Measurements from ENCODE around the gene SRPK3.
"Not testable (repeated sequence)": the region's sequence is repeated elsewhere in the genome, so short reads cannot be mapped to it uniquely, and the experiment has no call there.

The SRPK3 gene

DNA sequence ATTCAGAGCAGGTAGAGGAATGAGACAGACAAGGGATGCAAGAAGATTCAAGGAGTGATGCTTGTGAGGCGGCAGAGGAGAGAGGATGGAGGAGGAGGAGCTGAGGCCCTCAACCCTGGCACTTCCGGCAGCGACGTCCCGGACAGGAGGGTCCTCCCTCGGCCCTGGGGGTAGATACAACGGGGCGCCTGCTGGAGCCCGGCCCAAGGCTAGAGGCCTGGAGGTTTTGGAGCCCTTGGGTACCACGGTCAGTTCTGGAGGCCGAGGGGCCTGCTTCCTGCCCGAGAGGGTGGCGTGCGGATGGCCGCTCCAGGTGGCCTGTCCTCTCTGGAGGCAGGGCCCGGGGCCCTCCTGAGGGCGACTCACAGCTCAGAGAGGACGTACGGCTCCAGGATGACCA lies 27.1 kb downstream of the SRPK3 start:
- DNase-seq (ENCODE audit: low spot score), result no peak

DNA sequence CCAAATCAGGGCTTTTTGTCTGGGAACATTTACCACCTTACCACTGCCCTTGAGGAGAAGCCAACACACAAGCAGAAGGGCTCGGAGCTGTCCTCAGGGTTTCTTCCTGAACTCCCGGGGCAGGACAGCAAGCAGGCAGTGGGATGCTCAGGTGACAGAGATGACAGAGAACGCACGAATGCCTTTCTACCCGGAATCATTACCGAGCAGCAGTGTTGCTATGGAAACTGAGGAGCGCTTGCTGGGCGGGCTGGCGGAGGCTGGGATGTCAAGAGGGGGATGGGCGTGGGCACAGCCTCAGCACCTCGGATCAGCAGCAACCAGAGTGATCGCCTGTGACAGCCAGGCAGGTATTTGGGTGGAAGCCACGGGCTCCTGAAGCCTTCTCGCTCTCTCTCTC lies 31.4 kb downstream of the SRPK3 start:
- no peak for DNase-seq (ENCODE audit: low spot score)

DNA sequence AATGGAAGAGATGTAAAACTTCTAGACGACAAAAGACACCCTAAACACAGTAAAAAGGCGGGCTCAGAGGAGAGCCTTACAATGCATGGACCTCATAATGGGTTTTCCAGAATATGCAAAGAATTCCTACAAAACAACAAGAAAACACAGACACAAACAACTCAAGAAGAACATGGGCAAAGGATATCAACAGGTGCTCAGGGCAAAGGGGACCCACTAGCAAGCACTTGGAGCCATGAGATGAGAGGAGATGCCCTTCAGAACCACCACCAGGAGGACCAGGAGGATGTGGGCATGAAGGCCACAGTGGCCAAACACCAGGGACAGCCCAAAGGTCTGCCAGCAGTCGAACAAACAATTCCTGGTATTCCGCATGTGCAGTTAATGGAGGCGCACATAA lies 32.3 kb downstream of the SRPK3 start:
- no peak for DNase-seq (ENCODE audit: low spot score)

DNA sequence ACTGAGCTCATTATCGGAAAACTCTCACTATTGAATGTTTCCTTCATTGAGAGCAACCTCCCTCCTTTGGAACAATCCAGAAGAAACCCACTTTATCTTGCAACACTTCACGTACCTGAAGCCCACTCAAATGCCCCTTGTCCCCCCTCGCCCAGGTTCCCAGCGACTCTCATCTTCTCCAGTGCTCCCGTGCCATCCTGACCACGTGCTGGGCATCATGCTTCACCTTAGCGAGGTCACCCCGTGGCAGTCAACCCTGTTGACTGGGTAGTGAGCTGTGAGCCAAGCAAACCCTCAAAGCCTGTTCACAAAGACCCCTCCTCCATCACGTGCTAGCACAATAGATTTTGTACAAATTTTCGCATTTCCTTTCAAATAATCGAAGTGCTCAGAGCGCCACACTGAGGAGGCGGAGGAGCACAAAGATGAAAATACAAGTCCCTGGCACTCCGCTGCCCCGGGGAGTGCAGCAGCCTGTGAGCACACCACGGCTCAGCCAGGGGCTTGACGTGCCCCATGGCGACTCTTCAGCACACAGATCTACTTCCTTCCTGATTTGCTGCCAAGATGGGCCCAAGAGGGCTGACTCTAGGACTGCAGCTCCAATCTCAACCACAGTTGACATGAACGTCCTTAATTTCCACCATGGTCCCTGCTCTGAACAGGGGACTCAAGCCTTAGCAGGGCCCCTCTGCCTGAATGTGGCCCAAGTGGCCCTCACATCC lies 33.9 kb downstream of the SRPK3 start:
- DNase-seq (ENCODE audit: low spot score), result no peak

DNA sequence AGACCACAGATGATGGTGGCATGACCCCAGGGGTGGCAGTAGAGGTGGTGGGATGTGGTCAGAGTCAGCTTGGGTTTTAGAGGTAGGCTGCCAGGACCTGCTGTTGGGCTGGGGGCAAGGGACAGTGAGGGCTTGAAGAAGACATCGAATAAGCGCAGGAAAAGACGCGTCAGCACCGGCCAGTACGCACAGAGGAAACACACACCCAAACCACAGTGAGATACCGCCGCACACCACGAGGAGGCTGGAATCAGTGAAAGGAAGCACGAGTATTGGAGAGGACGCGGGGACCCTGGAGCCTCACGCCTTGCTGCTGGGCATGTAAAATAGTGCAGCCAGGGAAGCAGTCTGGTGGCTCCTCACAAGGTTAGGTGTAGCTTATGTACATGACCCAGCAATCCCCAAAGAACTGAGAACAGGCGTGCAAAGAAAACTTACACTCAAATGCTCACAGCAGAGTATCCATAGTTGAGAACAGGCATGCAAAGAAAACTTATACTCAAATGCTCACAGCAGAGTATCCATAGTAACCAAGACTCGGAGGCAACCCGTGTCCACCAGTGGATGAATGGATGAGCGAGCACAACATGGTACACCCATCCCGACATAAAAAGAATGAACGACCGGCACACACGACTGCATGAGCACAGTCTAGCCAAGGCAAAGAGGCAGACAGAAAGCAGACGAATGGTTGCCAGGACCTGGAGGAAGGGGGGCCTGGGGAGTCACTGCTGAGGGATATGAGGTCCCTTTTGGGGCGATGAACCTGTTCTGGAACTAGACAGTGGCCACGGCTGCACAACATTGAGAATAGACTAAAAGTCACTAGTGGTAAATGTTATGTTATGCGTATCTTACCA lies 36.2 kb downstream of the SRPK3 start:
- no peak for DNase-seq (ENCODE audit: low spot score)

DNA sequence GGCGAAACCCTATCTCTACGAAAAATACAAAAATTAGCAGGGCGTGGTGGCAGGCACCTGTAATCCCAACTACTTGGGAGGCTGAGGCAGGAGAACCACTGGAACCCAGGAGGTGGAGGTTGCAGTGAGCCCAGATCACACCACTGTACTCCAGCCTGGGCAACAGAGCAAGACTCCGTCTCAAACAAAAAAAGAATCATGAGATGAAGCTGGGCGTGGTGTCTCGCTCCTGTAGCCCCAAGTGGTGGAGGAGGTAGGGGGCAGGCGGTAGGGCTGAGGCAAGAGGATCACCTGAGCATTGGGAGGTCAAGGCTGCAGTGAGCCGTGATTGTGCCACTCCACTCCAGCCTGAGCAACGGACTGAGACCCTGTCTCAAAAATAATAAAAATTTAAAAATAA lies 37.2 kb downstream of the SRPK3 start:
- DNase-seq (ENCODE audit: low spot score), result not testable (repeated sequence)

DNA sequence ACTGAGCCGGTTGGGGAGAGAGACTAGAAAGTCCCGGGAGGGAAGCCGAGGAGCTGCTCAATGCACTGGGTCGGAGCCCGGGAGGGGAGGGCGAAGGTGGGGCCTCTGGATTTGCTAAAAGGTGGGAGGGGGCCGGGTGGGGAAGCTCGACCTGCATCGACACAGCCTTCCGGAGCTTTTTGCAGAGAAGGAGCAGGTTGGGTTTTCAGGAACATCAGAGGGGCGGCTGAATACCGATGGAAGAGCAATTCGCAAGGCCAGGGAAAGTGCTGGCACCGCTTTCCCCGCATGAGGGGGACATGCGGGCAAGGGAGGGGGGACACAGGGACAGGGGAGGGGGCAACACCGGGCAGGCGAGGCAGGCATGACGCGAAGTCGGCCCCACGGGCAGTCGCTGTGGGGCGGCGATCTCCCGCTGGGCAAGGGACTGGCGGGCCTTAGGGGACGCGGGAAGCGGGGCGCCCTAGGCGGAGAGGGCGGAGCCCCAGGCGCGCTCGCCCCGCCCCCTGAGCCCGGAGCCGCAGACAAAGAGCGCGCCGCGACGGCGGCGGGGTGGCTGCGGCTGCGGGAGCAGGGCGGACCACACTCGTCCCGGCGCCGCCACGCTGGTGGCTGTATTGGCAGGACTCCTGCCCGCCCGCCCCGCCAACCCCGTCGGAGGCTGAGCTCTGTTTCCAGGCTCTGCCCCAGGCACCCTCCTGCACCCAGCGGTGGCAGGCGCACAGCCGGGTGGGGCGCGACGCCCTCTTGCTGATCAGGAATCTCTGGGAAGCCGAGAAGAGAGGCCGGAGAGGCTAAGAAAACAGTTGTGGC lies 37.9 kb downstream of the SRPK3 start:
- DNase-seq (ENCODE audit: low spot score), result peak; percentile 68

DNA sequence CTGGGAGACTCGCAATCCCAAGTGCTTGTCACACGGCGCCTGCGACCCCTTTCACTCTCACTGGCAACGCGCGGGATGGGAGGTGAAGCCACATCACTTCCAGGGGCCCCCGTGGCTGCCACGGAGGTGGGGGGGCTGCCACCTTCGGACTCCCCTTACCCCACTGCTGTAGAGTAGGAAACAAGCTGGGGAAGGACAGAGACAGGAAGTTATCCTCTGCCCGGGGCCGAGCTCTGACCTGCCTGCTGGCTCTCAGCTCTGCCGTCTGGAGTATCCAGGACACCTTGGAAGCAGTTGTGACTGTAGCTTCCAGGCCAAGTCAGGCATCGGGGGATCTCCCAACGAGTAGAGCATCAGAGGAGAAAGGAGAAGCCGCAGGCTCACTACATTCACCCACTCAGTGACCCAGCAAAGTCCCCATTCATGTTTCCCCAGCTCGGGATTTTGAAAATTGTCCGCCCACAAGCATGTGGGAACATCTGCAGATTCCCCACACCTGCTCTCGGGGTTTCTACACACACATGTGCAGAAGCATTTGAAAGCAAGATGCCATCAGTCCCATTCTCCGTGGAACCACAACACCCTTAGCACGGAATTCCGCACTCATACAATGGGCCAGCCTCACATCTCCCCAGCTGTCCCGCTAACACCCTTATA lies 38.7 kb downstream of the SRPK3 start:
- DNase-seq (ENCODE audit: low spot score), result no peak

DNA sequence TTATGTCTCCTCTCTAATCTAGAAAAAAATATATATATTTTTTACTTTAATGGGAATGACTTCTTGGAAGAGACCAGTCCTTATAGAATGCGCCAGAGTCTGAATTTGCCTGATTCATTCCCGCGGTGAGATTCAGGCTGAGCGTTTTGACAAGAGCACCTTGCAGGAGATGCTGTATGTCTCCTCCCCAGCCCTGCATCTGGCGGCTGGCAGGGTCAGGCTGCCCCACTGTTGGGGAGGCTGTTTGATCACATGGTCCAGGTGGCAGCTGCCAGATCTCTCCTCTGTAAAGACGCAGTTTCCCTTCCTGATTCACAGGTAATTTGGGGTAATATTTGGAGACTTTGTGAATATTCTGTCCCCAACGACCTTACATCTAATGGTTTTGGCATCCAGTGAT lies 39.8 kb downstream of the SRPK3 start:
- no peak for DNase-seq (ENCODE audit: low spot score)

DNA sequence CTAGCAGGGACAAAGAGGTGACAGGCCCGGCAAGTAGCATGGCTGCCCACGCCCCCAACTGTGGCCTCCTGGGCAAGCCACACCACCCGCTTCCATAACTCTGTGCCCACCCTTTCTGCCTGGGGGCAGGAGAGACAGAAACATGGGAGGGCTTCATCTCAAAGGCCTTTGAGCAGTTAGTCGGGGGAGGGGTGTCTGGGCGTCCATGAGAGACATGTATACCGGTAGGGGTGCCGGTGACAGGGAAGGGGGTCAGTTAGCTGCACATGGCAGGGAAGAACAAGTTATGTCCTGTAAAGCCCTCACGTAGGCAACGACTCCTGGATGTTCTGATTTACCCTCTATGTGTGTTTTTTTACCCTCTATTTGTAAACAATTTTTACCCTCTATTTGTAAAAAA lies 40.2 kb downstream of the SRPK3 start:
- DNase-seq (ENCODE audit: low spot score), result no peak

DNA sequence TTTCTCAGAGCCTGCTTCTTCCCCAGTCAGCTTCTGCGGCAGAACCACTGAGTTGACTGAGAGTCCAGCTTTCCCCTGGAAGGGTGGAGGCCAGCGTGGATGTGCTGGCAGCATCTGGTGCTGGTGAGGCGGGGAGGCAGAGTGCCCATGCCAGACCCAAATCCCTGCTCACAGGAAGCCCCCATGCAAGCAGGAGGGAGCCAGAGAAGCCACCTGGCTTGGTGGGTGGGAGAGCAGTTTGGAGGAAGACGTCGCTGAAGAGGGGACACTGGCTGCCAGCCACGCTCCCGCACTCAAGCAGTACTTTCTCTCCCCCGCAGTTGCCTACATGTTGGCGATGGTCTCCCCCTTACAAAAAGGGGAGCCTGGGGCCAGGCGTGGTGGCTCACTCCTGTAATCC lies 43.5 kb downstream of the SRPK3 start:
- DNase-seq (ENCODE audit: low spot score), result no peak

DNA sequence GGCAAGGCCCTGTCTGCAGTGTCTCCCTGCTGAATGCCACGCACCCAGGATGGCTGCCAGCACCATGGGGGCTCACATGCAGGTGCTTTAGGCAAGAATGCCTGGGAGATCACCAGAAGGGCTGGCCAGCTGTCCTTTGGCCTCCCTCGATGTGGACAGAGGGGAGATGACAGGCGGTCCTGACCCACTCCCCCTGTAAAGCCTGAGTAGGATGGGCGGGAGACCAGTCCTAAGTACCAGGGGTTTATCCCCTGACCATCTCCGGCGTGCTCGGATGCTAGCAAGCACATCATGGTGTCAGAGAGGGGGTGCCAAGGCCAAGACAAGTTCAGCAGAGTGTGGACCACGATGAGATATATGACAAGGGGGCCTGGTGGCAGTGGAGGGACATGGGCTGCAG lies 44.2 kb downstream of the SRPK3 start:
- no peak for DNase-seq (ENCODE audit: low spot score)

DNA sequence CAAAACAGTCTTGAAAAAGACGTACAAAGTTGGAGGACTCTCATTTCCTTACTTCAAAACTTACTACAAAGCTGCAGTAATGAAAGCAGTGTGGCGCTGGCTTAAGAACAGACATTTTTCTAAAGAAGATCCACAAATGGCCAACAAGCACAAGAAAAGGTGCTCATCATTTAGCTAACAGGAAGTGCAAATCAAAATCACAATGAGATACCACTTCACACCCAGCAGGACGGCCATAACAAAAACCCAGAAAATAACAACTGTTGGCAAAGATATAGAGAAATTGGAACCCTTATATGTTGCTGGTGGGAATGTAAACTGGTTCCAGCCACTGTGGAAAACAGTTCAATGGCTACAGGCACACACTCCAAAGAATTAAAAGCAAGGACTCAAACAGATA lies 46.2 kb downstream of the SRPK3 start:
- no peak for DNase-seq (ENCODE audit: low spot score)

DNA sequence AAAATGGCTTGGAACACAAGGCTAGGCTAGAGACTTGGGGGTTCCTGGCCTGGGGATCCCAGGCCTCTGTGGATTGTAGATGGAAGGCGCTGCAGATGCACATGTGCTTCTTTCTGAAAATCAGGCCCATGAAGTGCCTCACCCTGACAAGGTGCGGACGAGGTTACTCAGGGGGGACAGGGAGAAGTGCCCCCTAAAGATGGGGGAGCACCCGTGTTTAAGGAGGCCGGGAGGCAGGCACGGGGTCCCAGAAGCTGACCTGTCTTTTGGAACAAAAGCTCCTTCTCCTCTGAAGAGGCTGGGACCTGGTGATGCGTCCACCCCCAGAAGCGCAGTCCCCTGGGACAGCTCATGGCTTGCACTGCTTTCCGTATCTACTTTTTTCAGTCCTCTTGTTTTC lies 47.1 kb downstream of the SRPK3 start:
- no peak for DNase-seq (ENCODE audit: low spot score)

DNA sequence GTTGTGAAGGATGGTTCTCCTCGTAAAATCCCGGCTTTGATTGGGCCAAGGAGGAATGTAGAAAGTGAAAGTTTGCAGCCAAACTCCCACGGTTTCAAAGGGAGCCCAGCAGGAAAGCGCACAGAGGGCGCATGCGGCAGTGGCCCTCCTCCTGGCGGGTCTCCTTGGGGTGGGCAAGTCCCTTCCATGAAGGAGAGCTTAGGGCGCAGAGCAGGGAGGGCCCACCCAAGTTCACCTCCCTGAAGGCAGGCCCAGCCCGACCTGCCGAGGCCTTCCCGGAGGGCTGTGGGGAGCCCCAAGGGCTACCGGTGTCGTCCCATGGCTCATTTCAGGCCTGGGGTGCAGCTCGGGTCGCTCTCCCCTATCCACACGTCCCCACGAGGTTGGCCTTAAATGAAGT lies 47.5 kb downstream of the SRPK3 start:
- no peak for DNase-seq (ENCODE audit: low spot score)

DNA sequence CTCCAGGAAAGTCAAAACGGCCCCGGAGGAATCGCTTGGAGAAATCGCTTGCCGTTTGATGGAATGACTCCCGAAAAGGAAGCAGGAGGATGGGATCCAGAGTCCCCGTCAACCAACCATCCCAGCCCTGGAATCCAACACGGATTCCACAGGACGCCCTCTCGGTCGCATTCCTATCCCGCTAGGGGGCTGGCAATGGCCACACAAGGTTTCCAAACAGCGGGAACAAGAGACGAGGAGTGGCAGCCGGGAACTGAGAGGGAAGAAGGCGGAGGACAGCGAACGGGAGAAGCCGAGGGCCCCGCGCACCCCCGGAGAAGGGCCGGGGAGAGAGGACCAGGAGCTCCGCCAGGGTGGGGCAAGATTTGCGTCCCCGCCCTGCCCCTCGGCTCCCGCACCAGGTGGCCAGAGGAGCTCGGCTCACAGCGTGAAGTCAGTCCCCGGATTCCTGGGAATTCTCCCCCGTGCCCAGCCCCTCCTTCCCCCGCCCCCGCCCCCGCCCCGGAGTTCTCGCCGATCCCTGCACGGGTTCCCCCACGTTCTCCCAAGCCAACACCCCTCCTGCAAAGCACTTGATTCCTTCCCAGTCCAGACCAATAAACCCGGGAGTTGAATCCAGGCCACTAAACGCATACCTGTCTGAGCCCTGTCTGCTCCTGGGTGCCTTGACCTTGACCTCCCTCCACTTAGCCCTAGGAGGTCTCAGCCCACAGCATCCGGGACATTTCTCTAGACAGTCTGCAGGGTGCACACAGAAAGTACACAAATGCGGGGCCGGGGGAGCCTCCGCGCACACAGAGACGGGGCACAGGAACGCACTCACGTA lies 48.1 kb downstream of the SRPK3 start:
- peak; percentile 41 for DNase-seq (ENCODE audit: low spot score)

DNA sequence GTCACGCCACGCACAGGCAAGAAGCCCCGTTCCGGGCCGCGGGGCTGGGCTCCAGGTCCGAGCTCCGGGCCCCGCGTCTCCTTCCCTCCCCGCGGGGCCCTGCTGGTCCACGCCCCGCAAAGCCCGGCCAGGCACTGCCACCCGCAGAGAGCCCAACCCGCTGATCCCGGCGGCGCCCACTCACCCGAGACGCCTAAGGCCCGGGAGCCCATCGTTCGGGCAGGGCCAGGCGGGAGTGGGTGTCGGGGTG lies 48.6 kb downstream of the SRPK3 start:
- no peak for DNase-seq (ENCODE audit: low spot score)

DNA sequence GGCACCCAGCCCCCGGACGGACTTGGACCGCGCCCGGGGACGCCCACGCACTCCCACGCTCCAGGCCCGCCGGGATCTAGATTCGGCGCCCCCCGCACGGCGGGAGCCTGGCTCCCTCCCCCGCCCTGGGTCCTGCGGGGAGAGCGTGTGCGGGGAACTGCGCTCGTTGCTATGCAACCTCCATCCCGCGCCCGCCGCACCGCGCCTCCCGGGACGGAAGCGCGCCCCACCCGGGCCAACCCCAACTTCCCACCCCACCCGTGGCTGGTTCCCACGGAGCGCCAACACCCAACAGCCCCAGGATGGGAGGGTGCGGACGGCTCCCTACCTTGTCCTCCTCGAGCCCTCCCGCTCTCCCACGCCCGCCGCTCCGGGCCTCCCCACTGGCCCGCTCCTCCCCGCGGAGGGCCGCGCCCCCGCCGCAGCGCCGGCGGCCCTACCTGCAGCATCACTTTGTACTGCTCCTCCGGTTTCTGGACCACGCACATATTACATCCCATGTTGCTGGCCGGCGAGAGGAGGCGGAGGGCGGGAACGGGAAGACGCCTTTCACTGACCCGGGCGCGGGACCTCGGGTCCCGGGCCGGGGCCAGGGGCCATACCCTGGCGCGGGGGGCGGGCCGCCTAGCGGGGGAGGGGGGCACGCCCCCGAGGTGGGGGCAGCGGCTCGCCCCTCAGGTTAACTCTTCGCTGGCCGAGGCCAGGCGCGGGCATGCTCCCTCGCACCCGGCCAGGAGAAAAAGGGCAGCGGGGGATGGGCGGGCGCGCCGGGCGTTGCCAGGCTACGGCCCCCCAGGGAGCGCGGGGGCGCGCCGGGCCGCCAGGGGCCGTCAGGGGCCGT lies 49.2 kb downstream of the SRPK3 start, which contains the start of gene PDZD4:
PDZD4 (minus strand) TSS at position 746 of the 841 bp plus-strand sequence; CDS start at position 500, 246 bp downstream.
- DNase-seq (ENCODE audit: low spot score), result no peak

DNA sequence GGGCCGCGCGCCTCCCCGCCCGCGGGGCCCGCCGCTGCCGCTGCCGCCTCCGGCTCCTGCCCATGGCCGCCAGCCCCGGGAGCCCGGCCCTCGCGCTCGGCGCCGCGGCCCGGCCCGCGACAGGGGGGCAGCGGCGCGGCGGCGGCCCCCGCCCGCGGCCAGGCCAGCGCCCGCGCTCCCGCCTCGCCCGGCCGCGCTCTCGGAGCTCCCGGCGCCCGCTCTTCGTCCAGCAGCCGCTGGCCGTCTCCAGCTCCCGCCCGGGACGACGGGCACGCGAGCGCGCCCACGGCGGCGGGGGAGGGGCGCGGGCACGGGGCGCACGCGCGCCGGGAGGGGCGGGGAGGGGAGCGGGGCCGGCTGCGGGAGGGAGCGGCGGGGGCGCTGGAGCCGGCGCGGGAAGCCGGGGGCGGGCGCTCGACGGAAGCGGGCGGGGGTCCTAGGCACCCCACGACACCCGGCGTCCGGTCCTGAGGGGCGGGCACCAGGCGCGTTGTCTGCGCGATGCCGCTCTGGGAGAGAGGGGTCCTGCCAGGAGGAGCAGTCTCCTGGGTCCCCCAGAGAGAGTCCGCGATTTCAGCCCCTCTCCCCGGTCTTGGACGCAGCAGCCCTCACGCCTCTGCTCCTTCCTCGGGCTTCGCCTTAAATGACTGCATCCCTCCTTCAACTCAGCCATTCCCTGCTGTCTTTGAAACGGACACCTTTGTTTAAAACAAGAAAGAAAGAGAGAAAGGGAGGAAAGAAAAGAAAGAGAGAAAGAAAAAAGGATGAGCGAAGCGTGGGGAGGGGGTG lies 50.0 kb downstream of the SRPK3 start:
- peak; percentile 26 for DNase-seq (ENCODE audit: low spot score)
